Lower leg skin (tissue), 4 donors: ENCODE results near the gene LMO1. TPM values are rescaled to one million over a fixed set of nuclear protein-coding genes. Genes with fewer than 3 reads are reported as not detected.
A peak's percentile ranks its signal among the peaks of the same experiment; 100 is the strongest.

Experiments used
- DNase-seq, 2 donors: peaks; one replicate each; pipeline ENCODE4 v3.0.0-alpha.2; 2019; ENCODE audit warnings: low spot score in 2 of 2
- H3K4me3 ChIP-seq: fragments of 200-600 bp; sonication (generic); 2 replicates; pipeline ENCODE4 v1.5.1; 2017; ENCODE audit warnings: mild to moderate bottlenecking, low read depth; ENCODE audit not compliant: poor library complexity, severe bottlenecking
- POLR2A ChIP-seq, 2 donors: fragments of 450-650 bp; IDR thresholded peaks; one replicate each; pipeline ENCODE4 v1.6.1; 2016 to 2017; ENCODE audit warnings: antibody characterized with exemption in 2 of 2, mild to moderate bottlenecking in 1 of 2, moderate library complexity in 1 of 2
- WGBS, 2 donors: methylation state at CpG; one replicate each; pipeline ENCODE4 v1.1.5; 2018; 5-methylcytosine and 5-hydroxymethylcytosine counted together
- intact Hi-C: fragments of 100-400 bp; cut with DNase I; formaldehyde crosslinking; loops from one replicate; pipeline ENCODE4 v1.15.0; 2023; ENCODE audit warnings: low total_unique reads
- total RNA-seq, 4 donors: library from RNA; depleted of rRNA; stranded (reverse); fragments of >200 nt; gene quantifications; one replicate each; pipeline ENCODE4 v1.1.0, GENCODE V29; 2016
- TF ChIP-seq, protein P1 (sequence below), 3 donors: fragments of 450-650 bp; IDR thresholded peaks; one replicate each; pipeline ENCODE4 v1.5.1; 2016; ENCODE audit warnings: antibody characterized with exemption in 3 of 3, mild to moderate bottlenecking in 3 of 3, moderate library complexity in 2 of 3

The LMO1 gene
- total RNA-seq, 4 donors from 2014 or later, result 7.0 to 19.3 (median 8.4) TPM

DNA sequence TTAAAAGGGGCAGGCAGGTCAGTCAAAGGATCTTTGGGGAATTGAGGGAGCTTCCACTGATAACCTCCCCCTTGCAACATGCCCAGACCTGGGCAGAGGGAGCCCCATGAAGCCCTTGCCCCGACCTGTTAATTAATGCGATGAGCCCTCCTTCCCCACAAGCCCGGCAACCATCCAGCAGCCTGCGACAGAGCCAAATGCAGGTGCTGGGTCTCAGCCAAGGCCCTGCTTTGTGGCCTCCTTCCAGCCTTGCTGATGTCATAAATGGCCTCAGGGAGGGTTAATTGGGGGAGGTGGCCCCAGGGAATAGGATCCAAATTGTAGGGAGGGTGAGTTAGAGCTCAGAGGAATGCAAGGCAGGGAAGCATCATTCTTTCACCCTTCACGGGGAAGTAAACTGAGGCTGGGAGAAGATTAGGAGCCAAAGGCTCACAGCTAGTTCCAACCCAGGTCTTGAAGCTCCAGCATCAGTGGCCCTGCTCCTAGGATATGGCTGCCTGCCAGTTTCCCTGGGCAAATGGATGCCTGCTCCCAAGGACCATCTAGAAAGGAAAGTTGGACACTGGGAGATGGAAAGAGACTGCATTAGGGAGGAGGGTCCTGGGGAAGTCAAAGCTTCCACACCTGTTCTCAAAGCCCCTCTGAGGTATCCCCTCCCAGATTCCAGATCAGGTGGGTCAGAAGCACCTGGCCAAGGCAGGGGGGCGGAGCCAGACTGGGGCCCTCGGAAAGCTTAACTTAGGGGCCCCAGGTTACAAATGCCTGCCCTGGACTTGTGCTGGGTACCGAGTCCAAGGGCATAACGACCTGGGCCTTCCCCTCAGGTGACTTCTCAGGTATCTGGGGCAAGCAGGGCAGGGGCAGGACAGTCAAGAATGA is 34.1 kb downstream of the LMO1 start:
- TF ChIP-seq, protein P1, sequence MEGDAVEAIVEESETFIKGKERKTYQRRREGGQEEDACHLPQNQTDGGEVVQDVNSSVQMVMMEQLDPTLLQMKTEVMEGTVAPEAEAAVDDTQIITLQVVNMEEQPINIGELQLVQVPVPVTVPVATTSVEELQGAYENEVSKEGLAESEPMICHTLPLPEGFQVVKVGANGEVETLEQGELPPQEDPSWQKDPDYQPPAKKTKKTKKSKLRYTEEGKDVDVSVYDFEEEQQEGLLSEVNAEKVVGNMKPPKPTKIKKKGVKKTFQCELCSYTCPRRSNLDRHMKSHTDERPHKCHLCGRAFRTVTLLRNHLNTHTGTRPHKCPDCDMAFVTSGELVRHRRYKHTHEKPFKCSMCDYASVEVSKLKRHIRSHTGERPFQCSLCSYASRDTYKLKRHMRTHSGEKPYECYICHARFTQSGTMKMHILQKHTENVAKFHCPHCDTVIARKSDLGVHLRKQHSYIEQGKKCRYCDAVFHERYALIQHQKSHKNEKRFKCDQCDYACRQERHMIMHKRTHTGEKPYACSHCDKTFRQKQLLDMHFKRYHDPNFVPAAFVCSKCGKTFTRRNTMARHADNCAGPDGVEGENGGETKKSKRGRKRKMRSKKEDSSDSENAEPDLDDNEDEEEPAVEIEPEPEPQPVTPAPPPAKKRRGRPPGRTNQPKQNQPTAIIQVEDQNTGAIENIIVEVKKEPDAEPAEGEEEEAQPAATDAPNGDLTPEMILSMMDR (IDR thresholded peaks at IDR 0.05), result no peak
- TF ChIP-seq POLR2A (IDR thresholded peaks at IDR 0.05), result no peak
- H3K4me3 ChIP-seq, result no peak overlapping the region
- no peak for DNase-seq
- WGBS, 2 donors, result 33 to 39% methylated on average over 9 of the region's 9 CpGs
- intact Hi-C loops, result loop anchor here (10.0 kb wide), 1 partner anchor 335 kb away; no protein-coding TSS in a partner anchor

DNA sequence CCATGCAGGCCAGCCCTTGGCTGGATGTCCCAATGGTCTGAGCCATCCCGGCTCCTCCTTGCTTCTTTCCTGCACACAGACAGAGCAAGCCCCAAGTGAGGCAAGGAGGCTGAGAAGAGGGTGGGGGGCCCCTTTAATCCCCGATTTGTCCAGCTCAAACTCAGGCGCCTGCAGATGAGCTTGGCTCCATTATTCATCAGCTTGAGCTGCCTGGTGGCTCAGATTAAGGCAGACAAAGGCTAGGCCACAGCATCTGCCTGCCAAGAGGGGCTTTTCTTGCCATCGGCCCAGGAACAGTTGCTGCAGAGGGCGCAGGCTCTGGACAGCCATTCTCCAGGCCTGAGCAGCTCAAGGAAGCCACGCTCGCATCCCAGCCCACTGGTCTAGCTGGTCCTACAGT is 35.4 kb downstream of the LMO1 start:
- WGBS, 2 donors, result 73 to 83% methylated on average over 7 of the region's 7 CpGs
- intact Hi-C loops, result loop anchor here (10.0 kb wide), 1 partner anchor 337 kb away; no protein-coding TSS in a partner anchor

DNA sequence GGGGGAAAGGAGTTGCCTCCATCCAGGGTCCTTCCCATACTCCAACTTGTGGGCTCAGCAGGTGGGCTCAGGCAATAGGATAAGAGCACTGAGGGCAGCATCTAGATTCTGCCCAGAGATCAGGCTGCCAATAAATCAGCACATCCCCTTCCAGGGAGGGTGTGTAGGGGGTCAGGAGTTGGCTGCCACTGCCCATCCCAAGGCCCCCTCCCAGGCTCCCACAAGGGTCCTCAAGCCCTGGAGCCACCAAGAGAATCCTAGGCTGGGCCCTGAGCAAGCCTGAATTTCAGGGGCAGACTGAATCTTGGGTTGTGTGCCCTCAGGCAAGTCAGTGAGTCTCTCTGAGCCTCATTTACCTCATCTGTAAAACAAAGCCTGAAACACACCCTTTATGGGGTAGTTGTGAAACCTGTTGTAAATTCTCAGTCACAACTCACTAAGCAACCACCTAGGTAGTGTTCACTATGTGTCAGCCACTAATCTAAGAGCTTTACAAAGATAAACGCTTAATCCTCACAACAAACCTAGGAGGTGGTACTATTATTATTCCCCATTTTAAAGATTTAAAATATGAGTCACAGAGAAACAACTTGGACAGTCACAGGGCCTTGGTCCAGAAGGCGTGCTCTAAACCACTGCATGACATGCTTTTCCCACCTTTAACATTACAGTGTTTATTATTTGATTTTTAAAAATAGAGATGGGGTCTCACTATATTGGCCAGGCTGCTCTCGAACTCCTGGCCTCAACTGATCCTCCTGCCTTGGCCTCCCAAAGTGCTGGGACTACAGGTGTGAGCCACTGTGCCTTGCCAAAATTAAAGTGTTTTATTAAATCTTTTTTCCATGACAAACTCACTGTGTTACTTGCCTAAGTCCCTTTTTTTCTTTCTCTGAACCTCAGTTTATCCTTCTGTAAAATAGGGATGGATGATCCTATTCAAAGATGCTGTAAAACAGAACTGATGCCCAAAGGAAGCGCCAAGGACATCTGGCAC is 36.2 kb downstream of the LMO1 start:
- WGBS, 2 donors, result 69 to 78% methylated on average over 4 of the region's 4 CpGs
- TF ChIP-seq POLR2A (IDR thresholded peaks at IDR 0.05), result no peak
- TF ChIP-seq, protein P1 (IDR thresholded peaks at IDR 0.05), result no peak
- DNase-seq, result no peak
- H3K4me3 ChIP-seq, result no peak overlapping the region
- intact Hi-C loops, result loop anchor here (10.0 kb wide), 1 partner anchor 337 kb away; no protein-coding TSS in a partner anchor

More for the DNA sequence above, 35.4 kb downstream of the LMO1 start:
- H3K4me3 ChIP-seq, result no peak overlapping the region
- no peak for DNase-seq
- TF ChIP-seq POLR2A (IDR thresholded peaks at IDR 0.05), result no peak
- TF ChIP-seq, protein P1 (IDR thresholded peaks at IDR 0.05), result no peak

DNA sequence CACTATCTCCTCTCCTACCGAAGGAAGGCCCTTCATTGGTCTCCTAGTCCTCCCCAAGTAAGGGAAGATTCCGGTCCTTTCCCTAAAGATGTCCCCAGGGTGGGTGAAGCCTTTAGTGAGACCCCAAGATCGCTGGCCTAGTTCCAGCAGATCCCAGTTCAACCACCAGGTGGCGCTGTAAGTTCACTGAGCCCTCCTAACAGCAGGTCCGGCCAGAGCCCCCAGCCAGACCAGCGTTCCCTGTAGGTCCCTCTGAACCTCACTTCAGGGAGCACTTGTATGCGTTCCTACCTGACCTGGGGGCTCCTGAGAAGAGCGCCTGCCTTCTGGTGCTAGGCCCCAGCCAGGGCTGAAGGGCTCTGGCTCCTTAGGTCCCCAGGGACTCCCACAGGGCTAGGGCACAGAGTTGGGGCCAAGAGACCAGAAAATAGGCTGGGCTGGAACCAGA is 38.1 kb downstream of the LMO1 start:
- 10 to 12% methylated on average over 8 of the region's 8 CpGs for WGBS, 2 donors
- DNase-seq, result peak; percentile 63 to 95
- intact Hi-C loops, result loop anchor here (10.0 kb wide), 1 partner anchor 339 kb away; no protein-coding TSS in a partner anchor

DNA sequence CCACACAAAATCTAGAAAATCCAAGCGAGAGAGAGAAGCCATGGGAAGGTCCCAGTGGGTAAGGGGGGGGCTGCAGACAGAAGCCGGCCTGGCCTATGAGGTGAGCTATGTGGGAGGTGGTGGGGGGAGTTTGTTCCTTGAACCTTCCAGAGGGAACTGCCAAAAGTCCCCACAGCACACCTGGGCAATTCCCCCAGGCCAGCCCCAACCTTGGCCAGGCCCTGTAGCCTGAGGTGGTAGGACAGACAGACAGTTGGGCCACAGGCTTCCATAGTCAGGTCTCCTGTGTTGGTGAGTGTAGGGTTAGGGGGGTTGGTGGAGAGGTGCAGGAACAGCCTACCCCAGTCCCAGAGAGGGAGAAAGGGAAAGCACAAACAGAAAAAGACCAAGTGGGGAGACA is 39.0 kb downstream of the LMO1 start:
- no peak for TF ChIP-seq POLR2A (IDR thresholded peaks at IDR 0.05)
- TF ChIP-seq, protein P1 (IDR thresholded peaks at IDR 0.05), result no peak
- DNase-seq, result no peak
- intact Hi-C loops, result loop anchor here (5.0 to 10.0 kb wide), 2 partner anchors 88 to 340 kb away; no protein-coding TSS in a partner anchor
- WGBS, 2 donors, result 69 to 80% methylated on average over 2 of the region's 2 CpGs
- H3K4me3 ChIP-seq, result no peak overlapping the region

More for the DNA sequence above, 38.1 kb downstream of the LMO1 start:
- TF ChIP-seq, protein P1 (IDR thresholded peaks at IDR 0.05), result peak in 1 of 3 donors; percentile 63
- no peak for TF ChIP-seq POLR2A (IDR thresholded peaks at IDR 0.05)
- H3K4me3 ChIP-seq, result no peak overlapping the region
